GM23338 (cell line): ENCODE results near the gene TBC1D32. TPM values are rescaled to one million over a fixed set of nuclear protein-coding genes. Genes with fewer than 3 reads are reported as not detected.

Experiments used
- ATAC-seq: fragments of 200-7000 bp; cut with Tn5 transposase; 3 replicates; pipeline ENCODE4 v1.9.1; 2020
- DNase-seq: peaks from one replicate; pipeline ENCODE4 v3.0.0-alpha.2; 2015; ENCODE audit warnings: low spot score
- H2AFZ ChIP-seq: fragments of 200-600 bp; sonication (generic); 2 replicates; pipeline ENCODE4 v1.8.0; 2016; ENCODE audit warnings: antibody characterized with exemption, mild to moderate bottlenecking, moderate library complexity
- H3F3A ChIP-seq: fragments of 200-600 bp; sonication (generic); replicated peaks from 2 replicates; pipeline ENCODE4 v1.8.0; 2017; ENCODE audit warnings: antibody characterized with exemption, mixed run types, low read depth
- H3K27ac ChIP-seq: fragments of 200-600 bp; sonication (generic); 2 replicates; pipeline ENCODE4 v1.6.1; 2016; ENCODE audit warnings: low read depth
- H3K27me3 ChIP-seq: fragments of 200-600 bp; sonication (generic); 2 replicates; pipeline ENCODE4 v1.8.0; 2016; ENCODE audit warnings: mild to moderate bottlenecking, mixed run types, moderate library complexity; ENCODE audit not compliant: insufficient read depth
- H3K36me3 ChIP-seq: fragments of 200-600 bp; sonication (generic); 2 replicates; pipeline ENCODE4 v1.8.0; 2016; ENCODE audit warnings: mild to moderate bottlenecking; ENCODE audit not compliant: insufficient read depth
- H3K4me1 ChIP-seq: fragments of 200-600 bp; sonication (generic); 2 replicates; pipeline ENCODE4 v1.8.0; 2016; ENCODE audit warnings: mild to moderate bottlenecking, moderate library complexity; ENCODE audit not compliant: insufficient read depth
- H3K4me2 ChIP-seq: fragments of 200-600 bp; sonication (generic); 2 replicates; pipeline ENCODE4 v1.7.1; 2017; ENCODE audit warnings: mixed run types
- H3K4me3 ChIP-seq: fragments of 200-600 bp; sonication (generic); 2 replicates; pipeline ENCODE4 v1.6.1; 2016; ENCODE audit warnings: mixed run types
- H3K79me2 ChIP-seq: fragments of 200-600 bp; sonication (generic); replicated peaks from 2 replicates; pipeline ENCODE4 v1.8.0; 2017; ENCODE audit warnings: mild to moderate bottlenecking; ENCODE audit not compliant: insufficient read depth
- H3K9me2 ChIP-seq: fragments of 200-600 bp; sonication (generic); 2 replicates; pipeline ENCODE4 v1.8.0; 2017; ENCODE audit not compliant: insufficient read depth
- H4K20me1 ChIP-seq: fragments of 200-600 bp; sonication (generic); replicated peaks from 2 replicates; pipeline ENCODE4 v1.8.0; 2017; ENCODE audit warnings: mild to moderate bottlenecking; ENCODE audit not compliant: insufficient read depth
- H3K27ac Mint-ChIP-seq: 2 replicates; pipeline ENCODE4 v1.8.0; 2020; ENCODE audit warnings: inconsistent platforms, mild to moderate bottlenecking, moderate library complexity, mixed read lengths
- H3K27me3 Mint-ChIP-seq: 3 replicates; pipeline ENCODE4 v1.8.0; 2022; ENCODE audit warnings: low read depth, mild to moderate bottlenecking, moderate library complexity, mixed read lengths, inconsistent platforms; ENCODE audit not compliant: insufficient read depth, poor library complexity
- H3K36me3 Mint-ChIP-seq: 3 replicates; pipeline ENCODE4 v1.8.0; 2021; ENCODE audit warnings: low read depth, mild to moderate bottlenecking, inconsistent platforms, moderate library complexity, mixed read lengths
- H3K4me1 Mint-ChIP-seq: 3 replicates; pipeline ENCODE4 v1.8.0; 2020; ENCODE audit warnings: mild to moderate bottlenecking, inconsistent platforms, mixed read lengths
- H3K4me3 Mint-ChIP-seq: 3 replicates; pipeline ENCODE4 v1.8.0; 2021; ENCODE audit warnings: moderate library complexity, mild to moderate bottlenecking, inconsistent platforms, mixed read lengths
- H3K9me3 Mint-ChIP-seq: 3 replicates; pipeline ENCODE4 v1.8.0; 2020; ENCODE audit warnings: moderate library complexity, mild to moderate bottlenecking, inconsistent platforms, mixed read lengths
- CREB1 ChIP-seq: fragments of 250-450 bp; sonication (Bioruptor Pico); IDR thresholded peaks from 2 replicates; pipeline ENCODE4 v1.5.0; 2020; ENCODE audit warnings: low read depth, mild to moderate bottlenecking, moderate library complexity
- CTCF ChIP-seq, 2 experiments: fragments of 200-600 bp in 1 of 2; sonication (generic) in 1 of 2; conservative IDR thresholded peaks; 2 replicates each; pipeline versions ENCODE4 v1.5.1 to v1.6.1; 2016 to 2017; ENCODE audit warnings: antibody characterized with exemption in 2 of 2, low read depth in 2 of 2, mild to moderate bottlenecking in 2 of 2, moderate library complexity in 1 of 2
- ETS1 ChIP-seq: IDR thresholded peaks from 2 replicates; pipeline ENCODE4 v1.6.1; 2016; ENCODE audit warnings: antibody characterized with exemption
- EZH2 ChIP-seq: fragments of 200-600 bp; sonication (generic); IDR thresholded peaks from one replicate; pipeline ENCODE4 v1.8.0; 2017; ENCODE audit warnings: antibody characterized with exemption, mild to moderate bottlenecking, low read depth; ENCODE audit not compliant: unreplicated experiment
- JUNB ChIP-seq: IDR thresholded peaks from one replicate; pipeline ENCODE4 v1.6.1; 2016; ENCODE audit warnings: antibody characterized with exemption; ENCODE audit not compliant: unreplicated experiment
- POLR2AphosphoS5 ChIP-seq: IDR thresholded peaks from 2 replicates; pipeline ENCODE4 v1.6.1; 2016; ENCODE audit warnings: antibody characterized with exemption, low read depth
- STAT1 ChIP-seq: IDR thresholded peaks from one replicate; pipeline ENCODE4 v1.6.1; 2016; ENCODE audit warnings: antibody characterized with exemption; ENCODE audit not compliant: unreplicated experiment
- ZNF114 ChIP-seq: fragments of 250-450 bp; sonication (Bioruptor Pico); IDR thresholded peaks from 2 replicates; pipeline ENCODE4 v1.5.0; 2020; ENCODE audit warnings: mild to moderate bottlenecking, moderate library complexity
- ZNF331 ChIP-seq: fragments of 250-450 bp; sonication (Bioruptor Pico); IDR thresholded peaks from 2 replicates; pipeline ENCODE4 v1.5.0; 2020; ENCODE audit warnings: low read depth, mild to moderate bottlenecking, moderate library complexity
- ZNF462 ChIP-seq: fragments of 250-450 bp; sonication (Bioruptor Pico); IDR thresholded peaks from 2 replicates; pipeline ENCODE4 v1.5.0; 2020; ENCODE audit warnings: mild to moderate bottlenecking, moderate library complexity
- polyA plus RNA-seq: library from polyadenylated mRNA; unstranded; fragments of >200 nt; fragmentation: Nextera tagmentation; extraction: Ambion mirVana; gene quantifications from 2 replicates; pipeline ENCODE4 v1.2.1, GENCODE V29; 2016
- total RNA-seq: library from RNA; depleted of rRNA; stranded (reverse); fragments of >200 nt; shearing (Covaris generic); gene quantifications from 2 replicates; pipeline ENCODE4 v1.2.3, GENCODE V29; 2014

Gene TBC1D32
- total and polyA plus RNA-seq, 2 experiments from 2014 or later: 8.9 to 10.4 TPM

- TF ChIP-seq CREB1 (CRISPR knock-in tag) (no peak), JUNB (no peak), ZNF331 (CRISPR knock-in tag) (no peak)
Measured at GRCh38 chr6:121171879-121172278, 162.4 kb downstream of the TBC1D32 start (continued).

GRCh38 chr6:121161886-121162285 lies 172.4 kb downstream of the TBC1D32 start:
- Histone ChIP-seq H3K9me2 (no peaks in the 10 kb centered on the region), H3K4me3 (no peak overlapping the region), H3K36me3 (no peaks in the 10 kb centered on the region), H3K27me3 (no peaks in the 10 kb centered on the region), H3K4me2 (no peak overlapping the region), H3K79me2 (no peaks in the 10 kb centered on the region), H2AFZ (no peak overlapping the region), H3K4me1 (no peaks in the 10 kb centered on the region; the same call in 1 of the 2 replicates), H3K27ac (no peak overlapping the region), H3F3A (no peaks in the 10 kb centered on the region), H4K20me1 (no peaks in the 10 kb centered on the region)
- ATAC-seq: no peak
- Mint-ChIP-seq H3K9me3 (peaks cover 2% of the 10 kb centered on the region; the same call in 2 of the 3 replicates), H3K27ac (no peak overlapping the region), H3K4me1 (peaks cover 4% of the 10 kb centered on the region; the same call in 1 of the 3 replicates), H3K36me3 (peaks cover 7% of the 10 kb centered on the region), H3K27me3 (no peaks in the 10 kb centered on the region), H3K4me3 (no peak overlapping the region)
- no peak for DNase-seq
- TF ChIP-seq POLR2AphosphoS5 (no peak), ZNF462 (CRISPR knock-in tag) (no peak), CTCF (conservative IDR thresholded peaks at IDR 0.05; ENCODE audit: low read depth in 2 of 2) (no peak), ZNF114 (no peak), ETS1 (no peak), CREB1 (CRISPR knock-in tag) (no peak), EZH2 (no peak), STAT1 (no peak)
